Heart left ventricle (tissue), 16 donors: Measurements from ENCODE around the gene SLC38A10. TPM values are rescaled to one million over a fixed set of nuclear protein-coding genes. Genes with fewer than 3 reads are reported as not detected.
A peak's percentile ranks its signal among the peaks of the same experiment; 100 is the strongest.
"Not testable (repeated sequence)": the region's sequence is repeated elsewhere in the genome, so short reads cannot be mapped to it uniquely, and the experiment has no call there.

ENCODE experiments used
- ATAC-seq, 4 donors: fragments of 200-7000 bp; cut with Tn5 transposase; one replicate each; pipeline ENCODE4 v1.9.1; 2020 to 2022; ENCODE audit warnings: moderate library complexity in 4 of 4, mild to moderate bottlenecking in 3 of 4, moderate number of reproducible peaks in 1 of 4
- DNase-seq, 5 donors: peaks; one replicate each; pipeline ENCODE4 v3.0.0-alpha.2; 2020
- H3K27ac ChIP-seq, 12 donors: fragments of 200-600 bp; sonication (generic) in 4 of 12; one replicate each; pipeline versions ENCODE4 v1.5.0 to v1.8.0; 2016 to 2022; ENCODE audit warnings: mild to moderate bottlenecking in 2 of 12
- H3K27me3 ChIP-seq, 9 donors: fragments of 200-600 bp; sonication (generic) in 2 of 9; one replicate each; pipeline versions ENCODE4 v1.5.1 to v1.8.0; 2016 to 2022; ENCODE audit warnings: mild to moderate bottlenecking in 3 of 9
- H3K36me3 ChIP-seq, 9 donors: fragments of 200-600 bp; sonication (generic) in 2 of 9; one replicate each; pipeline versions ENCODE4 v1.5.0 to v1.8.0; 2018 to 2022; ENCODE audit warnings: mild to moderate bottlenecking in 2 of 9
- H3K4me1 ChIP-seq, 12 donors: fragments of 200-600 bp; sonication (generic) in 4 of 12; one replicate each; pipeline versions ENCODE4 v1.5.0 to v1.8.0; 2016 to 2022; ENCODE audit warnings: mild to moderate bottlenecking in 3 of 12
- H3K4me3 ChIP-seq, 12 donors: fragments of 200-600 bp; sonication (generic) in 4 of 12; one replicate each; pipeline versions ENCODE4 v1.5.0 to v1.8.0; 2017 to 2022; ENCODE audit warnings: mild to moderate bottlenecking in 9 of 12, moderate library complexity in 4 of 12
- H3K9me3 ChIP-seq, 12 donors: fragments of 200-600 bp; sonication (generic) in 4 of 12; one replicate each; pipeline versions ENCODE4 v1.5.0 to v1.8.0; 2016 to 2022; ENCODE audit warnings: mild to moderate bottlenecking in 1 of 12
- CTCF ChIP-seq, 12 donors: fragments of 200-600 bp; sonication (generic) in 4 of 12; IDR thresholded peaks; one replicate each; pipeline versions ENCODE4 v1.5.0 to v1.8.0; 2018 to 2022; ENCODE audit warnings: antibody characterized with exemption in 12 of 12, mild to moderate bottlenecking in 5 of 12
- POLR2A ChIP-seq, 2 donors: fragments of 450-650 bp; IDR thresholded peaks; one replicate each; pipeline ENCODE4 v1.6.1; 2017; ENCODE audit warnings: antibody characterized with exemption in 2 of 2, mild to moderate bottlenecking in 2 of 2, moderate library complexity in 2 of 2
- WGBS, 4 donors: extraction: QIAGEN DNeasy Blood & Tissue Kit in 2 of 4; methylation state at CpG; one replicate each; pipeline versions ENCODE4 v1.1.5 to v1.1.7; 2013 to 2018; 5-methylcytosine and 5-hydroxymethylcytosine counted together
- intact Hi-C, 10 donors: fragments of 100-400 bp; cut with DNase I; formaldehyde crosslinking; loops; one replicate each; pipeline versions ENCODE4 v1.11.1 to v1.14.2; 2022
- polyA plus RNA-seq, 2 donors: library from polyadenylated mRNA; stranded (reverse); fragments of 200-250 nt; gene quantifications; one replicate each; pipeline ENCODE4 v1.2.3, GENCODE V29; 2013
- total RNA-seq, 9 donors: library from RNA; depleted of rRNA in 2 of 9; stranded (reverse); fragments of >200 nt in 2 of 9; fragmentation: NEBNext Ultra II Directional in 3 of 9; extraction: Animal tissue kit (Norgen Biotek cat#: 25700) in 3 of 9; gene quantifications; one replicate each; pipeline versions ENCODE4 v1.1.0 to v1.2.4, GENCODE V29; 2016 to 2023
- donor health status: ischemic (EF 13 %, LVEDD 7.1; RV severe dilation, severe dysfunction).
- donor health status: healthy with polysubstance abuse.
- donor health status: DM: no; HTN: yes; CAD: no.
- donor health status: DM: no; HTN: no; CAD: no.
- donor health status: ischemic (EF 25% LVEDD 6.9; RV normal size, moderate dysfunction).
- donor health status: ischemic (EF 25% LVEDD 5.7; RV mildly dilated, moderate dysfunction).
- donor health status: healthy.
- donor health status: DM: yes; HTN: yes; CAD: no.
- donor health status: ischemic (EF 35%, LVEDD 5.7; RV mildly dilated, moderate dysfunction).
- donor health status: nonischemic (EF 11% LVEDD 7.7; RV severe dilation, severe dysfunction).
- donor health status: DM: yes; HTN: yes; CAD: no.
- donor health status: PGD.
- donor health status: ischemic (EF 29% LVEDD 5.4; RV normal size, mild dysfunction).
- donor health status: nonischemic (EF 23%, LVEDD 6.1; RV moderate dilation, normal function).

SLC38A10 gene
- total and polyA plus RNA-seq, 11 donors, result 27.4 to 67.7 (median 46.7) TPM

- Histone ChIP-seq H3K36me3 (no peaks in the 10 kb centered on the region), H3K27ac (peak overlapping the region; percentile 58 to 85 (median 78)), H3K9me3 (no peaks in the 10 kb centered on the region), H3K4me1 (peaks cover 4 to 33% (median 17%) of the 10 kb centered on the region in 12 donors), H3K27me3 (no peaks in the 10 kb centered on the region), H3K4me3 (peak overlapping the region in 9 of 12 donors; percentile 41 to 62 (median 54))
- TF ChIP-seq CTCF (IDR thresholded peaks at IDR 0.05), result no peak
- TF ChIP-seq POLR2A (IDR thresholded peaks at IDR 0.05), result no peak
- intact Hi-C loops, result loop anchor here in 3 of 10 donors (1.0 to 10.0 kb wide), 4 partner anchors 31 to 175 kb away; no protein-coding TSS in a partner anchor
- no peak for DNase-seq
- ATAC-seq, result no peak
- WGBS, 4 donors, result 82 to 86% (median 84%) methylated on average over 27 to 36 of the region's 36 CpGs
Measured at GRCh38 chr17:81309859-81310839, 15.0 kb upstream of the SLC38A10 start.

- no peaks in the 10 kb centered on the region for H3K36me3 ChIP-seq
- H3K9me3 ChIP-seq, result no peaks in the 10 kb centered on the region
- ATAC-seq (peak; percentile 91 to 95 (median 93)), DNase-seq (peak; percentile 90 to 95 (median 94))
- intact Hi-C loops, result loop anchor here in 3 of 10 donors (1.0 to 10.0 kb wide), 4 partner anchors 32 to 176 kb away; no protein-coding TSS in a partner anchor
- H3K4me1 ChIP-seq, result peaks cover 4 to 33% (median 17%) of the 10 kb centered on the region in 12 donors
- H3K27me3 ChIP-seq, result no peaks in the 10 kb centered on the region
- WGBS, 4 donors, result 1 to 14% (median 9%) methylated on average over 16 to 22 of the region's 22 CpGs
- H3K27ac ChIP-seq, result peak overlapping the region; percentile 58 to 85 (median 78)
- peak overlapping the region; percentile 5 to 62 (median 50) for H3K4me3 ChIP-seq
- TF ChIP-seq CTCF (IDR thresholded peaks at IDR 0.05), result peak in 11 of 12 donors; percentile 36 to 65 (median 48)
- peak in 1 of 2 donors; percentile 67 for TF ChIP-seq POLR2A (IDR thresholded peaks at IDR 0.05)
Measured at GRCh38 chr17:81309140-81309858, 14.2 kb upstream of the SLC38A10 start.

- peak overlapping the region; percentile 28 to 85 (median 78) for H3K27ac ChIP-seq
- DNase-seq, H3K36me3 ChIP-seq, H3K27me3 ChIP-seq, H3K9me3 ChIP-seq, ATAC-seq: not testable (repeated sequence)
- H3K4me3 ChIP-seq, result peak overlapping the region; percentile 5 to 62 (median 50)
- peaks cover 4 to 33% (median 17%) of the 10 kb centered on the region in 12 donors for H3K4me1 ChIP-seq
- intact Hi-C loops, result loop anchor here in 3 of 10 donors (1.0 to 10.0 kb wide), 4 partner anchors 33 to 176 kb away; no protein-coding TSS in a partner anchor
- WGBS, 4 donors, result 49 to 74% (median 58%) methylated on average over 9 to 14 of the region's 14 CpGs
Measured at GRCh38 chr17:81308784-81309139, 13.7 kb upstream of the SLC38A10 start.

- DNase-seq (no peak), ATAC-seq (no peak)
- no peaks in the 10 kb centered on the region for H3K9me3 ChIP-seq
- H3K4me3 ChIP-seq, result peak overlapping the region in 5 of 12 donors; percentile 41 to 56 (median 51)
- H3K27ac ChIP-seq, result peak overlapping the region in 1 of 12 donors; percentile 83
- H3K4me1 ChIP-seq, result peaks cover 4 to 36% (median 17%) of the 10 kb centered on the region in 12 donors
- no peaks in the 10 kb centered on the region for H3K27me3 ChIP-seq
- intact Hi-C loops, result loop anchor here in 3 of 10 donors (2.0 to 10.0 kb wide), 3 partner anchors 77 to 177 kb away; no protein-coding TSS in a partner anchor
- WGBS, 4 donors, result 87 to 90% (median 87%) methylated on average over 18 to 19 of the region's 19 CpGs
- H3K36me3 ChIP-seq, result no peaks in the 10 kb centered on the region
- no peak for TF ChIP-seq CTCF (IDR thresholded peaks at IDR 0.05)
Measured at GRCh38 chr17:81307636-81308560, 12.8 kb upstream of the SLC38A10 start.
